Left lung (tissue), 10 donors: ENCODE measurements around the gene TRPT1. TPM values are rescaled to one million over a fixed set of nuclear protein-coding genes. Genes with fewer than 3 reads are reported as not detected.

Experiments used
- ATAC-seq: fragments of 200-7000 bp; cut with Tn5 transposase; one replicate; pipeline ENCODE4 v1.9.1; 2020; ENCODE audit warnings: moderate library complexity
- DNase-seq, 4 donors: peaks; one replicate each; pipeline ENCODE4 v3.0.0-alpha.2; 2013 to 2020
- H3K27ac ChIP-seq, 2 donors: fragments of 200-600 bp; sonication (generic) in 1 of 2; one replicate each; pipeline versions ENCODE4 v1.5.0 to v1.8.0; 2020 to 2021
- H3K27me3 ChIP-seq, 2 donors: fragments of 200-600 bp; sonication (generic) in 1 of 2; one replicate each; pipeline versions ENCODE4 v1.5.0 to v1.8.0; 2020 to 2021
- H3K36me3 ChIP-seq, 2 donors: fragments of 200-600 bp; sonication (generic) in 1 of 2; one replicate each; pipeline versions ENCODE4 v1.5.0 to v1.8.0; 2020 to 2021
- H3K4me1 ChIP-seq, 2 donors: fragments of 200-600 bp; one replicate each; pipeline ENCODE4 v1.8.0; 2021
- H3K4me3 ChIP-seq, 2 donors: fragments of 200-600 bp; sonication (generic) in 1 of 2; one replicate each; pipeline versions ENCODE4 v1.5.0 to v1.8.0; 2020 to 2021; ENCODE audit warnings: mild to moderate bottlenecking in 1 of 2
- H3K9me3 ChIP-seq, 2 donors: fragments of 200-600 bp; sonication (generic) in 1 of 2; one replicate each; pipeline versions ENCODE4 v1.5.0 to v1.8.0; 2020 to 2021
- intact Hi-C, 2 donors: fragments of 100-400 bp; cut with DNase I; formaldehyde crosslinking; loops; one replicate each; pipeline versions ENCODE4 v1.11.2 to v1.14.2; 2022
- polyA plus RNA-seq, 6 donors: library from polyadenylated mRNA; unstranded; fragments of 120-200 nt; gene quantifications; one replicate each; pipeline ENCODE4 v1.2.1, GENCODE V29; 2013; ENCODE audit not compliant: insufficient read length in 6 of 6
- total RNA-seq, 2 donors: library from RNA; stranded (reverse); fragmentation: NEBNext Ultra II Directional; extraction: Animal tissue kit (Norgen Biotek cat#: 25700); gene quantifications; one replicate each; pipeline ENCODE4 v1.2.1, GENCODE V29; 2021
- TF ChIP-seq, protein P1 (sequence below), 2 donors: fragments of 200-600 bp; sonication (generic) in 1 of 2; IDR thresholded peaks; one replicate each; pipeline versions ENCODE4 v1.5.0 to v1.8.0; 2021; ENCODE audit warnings: antibody characterized with exemption in 2 of 2
- donor health status: DM: no; HTN: yes; CAD: no.
- donor health status: DM: no; HTN: no; CAD: no.

TRPT1 gene
- total and polyA plus RNA-seq, 8 donors: 26.3 to 33.2 (median 28.2) TPM

DNA sequence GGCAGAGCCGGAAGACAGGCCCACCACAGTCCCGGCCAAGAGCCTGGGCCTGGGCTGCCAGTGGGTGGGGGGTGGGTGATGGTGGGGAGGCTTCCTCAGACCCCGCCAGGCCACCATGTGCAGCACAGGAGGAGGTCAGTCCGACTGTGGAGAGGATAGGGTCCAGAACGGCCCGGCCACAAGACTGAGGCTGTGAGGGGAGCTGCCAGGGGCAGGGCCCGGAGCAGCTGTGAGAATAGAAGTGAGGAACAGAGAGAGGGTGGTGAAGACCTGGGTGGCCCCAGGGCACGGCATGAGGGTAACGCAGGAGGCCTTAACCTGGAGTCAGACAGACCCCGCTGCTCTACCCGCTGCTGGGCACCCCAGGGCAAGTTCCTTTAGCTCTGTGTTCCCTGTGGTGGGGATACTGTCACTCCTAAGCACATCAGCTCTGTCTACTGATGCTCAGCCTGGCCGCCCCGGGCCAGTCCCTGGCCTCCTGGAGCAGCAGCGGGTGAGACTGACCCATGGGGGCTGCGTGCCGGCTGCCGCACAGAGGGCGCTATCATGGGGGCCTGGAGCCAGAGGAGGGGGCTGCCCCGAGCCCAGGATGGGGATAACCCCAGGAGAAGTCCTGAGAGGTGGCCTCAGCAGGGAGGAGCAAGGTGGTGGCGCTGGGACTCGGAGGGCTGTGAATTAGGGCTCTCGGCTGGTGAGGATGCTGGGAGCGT is 17.7 kb downstream of the TRPT1 start:
- Histone ChIP-seq H3K36me3 (peaks cover 7 to 83% of the 10 kb centered on the region in 2 donors), H3K9me3 (no peaks in the 10 kb centered on the region), H3K27ac (peak overlapping the region; percentile 81 to 94), H3K4me3 (peak overlapping the region in 1 of 2 donors; percentile 65), H3K27me3 (no peaks in the 10 kb centered on the region), H3K4me1 (peaks cover 2 to 69% of the 10 kb centered on the region in 2 donors)
- DNase-seq (peak in 1 of 4 donors; percentile 75), ATAC-seq (no peak)
- intact Hi-C loops: no loop called here
- TF ChIP-seq, protein P1, sequence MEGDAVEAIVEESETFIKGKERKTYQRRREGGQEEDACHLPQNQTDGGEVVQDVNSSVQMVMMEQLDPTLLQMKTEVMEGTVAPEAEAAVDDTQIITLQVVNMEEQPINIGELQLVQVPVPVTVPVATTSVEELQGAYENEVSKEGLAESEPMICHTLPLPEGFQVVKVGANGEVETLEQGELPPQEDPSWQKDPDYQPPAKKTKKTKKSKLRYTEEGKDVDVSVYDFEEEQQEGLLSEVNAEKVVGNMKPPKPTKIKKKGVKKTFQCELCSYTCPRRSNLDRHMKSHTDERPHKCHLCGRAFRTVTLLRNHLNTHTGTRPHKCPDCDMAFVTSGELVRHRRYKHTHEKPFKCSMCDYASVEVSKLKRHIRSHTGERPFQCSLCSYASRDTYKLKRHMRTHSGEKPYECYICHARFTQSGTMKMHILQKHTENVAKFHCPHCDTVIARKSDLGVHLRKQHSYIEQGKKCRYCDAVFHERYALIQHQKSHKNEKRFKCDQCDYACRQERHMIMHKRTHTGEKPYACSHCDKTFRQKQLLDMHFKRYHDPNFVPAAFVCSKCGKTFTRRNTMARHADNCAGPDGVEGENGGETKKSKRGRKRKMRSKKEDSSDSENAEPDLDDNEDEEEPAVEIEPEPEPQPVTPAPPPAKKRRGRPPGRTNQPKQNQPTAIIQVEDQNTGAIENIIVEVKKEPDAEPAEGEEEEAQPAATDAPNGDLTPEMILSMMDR (IDR thresholded peaks at IDR 0.05): no peak

DNA sequence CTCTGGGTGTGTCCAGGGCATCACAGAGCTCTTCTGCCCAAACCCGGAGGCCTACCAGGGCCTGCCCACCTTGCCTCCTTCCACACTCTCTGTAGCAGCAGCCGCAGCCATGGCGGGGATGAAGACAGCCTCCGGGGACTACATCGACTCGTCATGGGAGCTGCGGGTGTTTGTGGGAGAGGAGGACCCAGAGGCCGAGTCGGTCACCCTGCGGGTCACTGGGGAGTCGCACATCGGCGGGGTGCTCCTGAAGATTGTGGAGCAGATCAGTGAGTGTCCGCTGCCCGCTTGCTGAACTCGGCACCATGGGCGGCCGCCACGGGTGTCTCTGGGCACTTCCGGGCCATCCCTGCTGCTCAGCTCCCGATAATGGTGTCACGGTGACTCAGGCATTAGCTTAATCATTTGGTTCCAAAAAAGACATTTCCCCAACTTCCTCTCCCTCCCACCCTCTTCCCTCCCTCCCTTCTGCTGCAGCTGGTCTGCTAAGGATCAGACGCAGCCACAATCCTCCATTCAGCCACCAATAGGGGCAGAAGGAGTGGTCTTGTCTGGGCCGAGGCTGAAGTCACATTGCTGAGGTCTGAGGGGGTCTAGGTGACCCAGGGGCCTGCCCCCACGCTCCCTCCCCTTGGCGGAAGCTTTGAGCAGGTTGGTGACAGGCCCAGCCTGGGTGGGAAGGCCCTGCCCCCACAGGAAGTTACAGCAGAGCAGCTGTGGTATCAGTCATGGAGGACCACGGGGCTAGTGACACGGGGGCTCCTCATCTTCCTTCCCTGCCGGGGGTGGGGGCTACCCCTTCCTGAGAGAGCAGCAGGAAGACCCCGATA is 18.5 kb downstream of the TRPT1 start:
- peak overlapping the region; percentile 81 to 94 for H3K27ac ChIP-seq
- peak in 3 of 4 donors; percentile 55 to 92 (median 72) for DNase-seq
- ATAC-seq: peak; percentile 36
- peak overlapping the region; percentile 27 to 65 for H3K4me3 ChIP-seq
- peaks cover 2 to 69% of the 10 kb centered on the region in 2 donors for H3K4me1 ChIP-seq
- TF ChIP-seq, protein P1 (IDR thresholded peaks at IDR 0.05): no peak
- H3K36me3 ChIP-seq: peaks cover 7 to 84% of the 10 kb centered on the region in 2 donors
- intact Hi-C loops: no loop called here
- H3K27me3 ChIP-seq: no peaks in the 10 kb centered on the region
- H3K9me3 ChIP-seq: no peaks in the 10 kb centered on the region

- DNase-seq: peak in 2 of 4 donors; percentile 85 to 94
- ATAC-seq: peak; percentile 62
- Histone ChIP-seq H3K27me3 (no peaks in the 10 kb centered on the region), H3K9me3 (no peaks in the 10 kb centered on the region), H3K4me3 (peak within 1 kb of the TSS; percentile 27 to 65), H3K36me3 (peaks cover 7 to 84% of the 10 kb centered on the region in 2 donors), H3K4me1 (peaks cover 2 to 64% of the 10 kb centered on the region in 2 donors), H3K27ac (peak within 1 kb of the TSS; percentile 81 to 94)
- intact Hi-C loops: no loop called here
- TF ChIP-seq, protein P1 (IDR thresholded peaks at IDR 0.05): no peak
Observed at GRCh38 chr11:64206457-64207255, 19.3 kb downstream of the TRPT1 start, which contains the start of gene FERMT3. FERMT3 (plus strand) TSS chr11:64206721; CDS start chr11:64207365, 644 bp downstream.

DNA sequence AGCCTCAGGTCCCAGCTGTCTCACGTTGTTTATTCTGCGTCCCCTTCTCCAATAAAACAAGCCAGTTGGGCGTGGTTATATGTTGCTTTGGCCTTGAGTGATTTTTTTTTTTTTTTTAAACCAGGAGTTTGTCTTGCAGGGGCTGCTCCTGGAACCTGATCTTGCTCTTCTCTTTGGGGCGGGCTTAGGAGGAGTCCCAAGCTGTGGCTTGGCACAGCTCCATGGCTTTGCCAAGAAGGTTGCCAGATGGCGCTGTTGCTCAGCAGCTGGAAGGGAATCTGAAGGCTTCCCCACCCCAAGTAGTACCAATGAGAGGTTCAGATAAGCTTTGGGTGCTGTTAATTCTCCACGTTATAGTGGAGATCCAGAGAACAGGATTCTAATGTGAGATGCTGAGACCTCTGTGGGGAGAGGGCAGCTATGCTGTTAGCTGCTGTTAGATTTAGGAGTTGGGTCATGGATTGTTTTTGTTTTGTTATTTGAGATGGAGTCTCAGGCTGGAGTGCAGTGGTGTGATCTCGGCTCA is 21.5 kb downstream of the TRPT1 start:
- intact Hi-C loops: loop anchor here in 1 of 2 donors (5.0 kb wide), 1 partner anchor 98 kb away; the partner anchor contains the start of gene CATSPERZ
- Histone ChIP-seq H3K9me3 (no peaks in the 10 kb centered on the region), H3K4me1 (peaks cover 2 to 52% of the 10 kb centered on the region in 2 donors), H3K36me3 (peaks cover 7 to 84% of the 10 kb centered on the region in 2 donors), H3K27ac (peak overlapping the region; percentile 81 to 94), H3K27me3 (no peaks in the 10 kb centered on the region), H3K4me3 (no peak overlapping the region)
- ATAC-seq (peak; percentile 76), DNase-seq (peak in 3 of 4 donors; percentile 89 to 90 (median 89))
- TF ChIP-seq, protein P1 (IDR thresholded peaks at IDR 0.05): peak; percentile 54 to 63
